Liver (tissue), 9 donors: ENCODE measurements around the gene TMEM126B. TPM values are rescaled to one million over a fixed set of nuclear protein-coding genes. Genes with fewer than 3 reads are reported as not detected.

Experiments
- DNase-seq: peaks from one replicate; pipeline ENCODE4 v3.0.0-alpha.2; 2017; ENCODE audit warnings: low spot score
- H3K27ac ChIP-seq, 2 donors: one replicate each; pipeline ENCODE4 v1.7.0; 2013; ENCODE audit warnings: inconsistent platforms in 2 of 2, low read length in 2 of 2, control low read depth in 1 of 2, low read depth in 1 of 2, mild to moderate bottlenecking in 1 of 2
- H3K27me3 ChIP-seq, 4 donors: one replicate each; pipeline versions ENCODE4 v1.6.1 to v1.7.0; 2013; ENCODE audit warnings: low read length in 3 of 4, inconsistent platforms in 1 of 4, mild to moderate bottlenecking in 1 of 4, moderate library complexity in 1 of 4; ENCODE audit not compliant: control insufficient read depth in 4 of 4, insufficient read depth in 4 of 4
- H3K36me3 ChIP-seq, 4 donors: one replicate each; pipeline versions ENCODE4 v1.6.1 to v1.7.0; 2013; ENCODE audit warnings: low read length in 3 of 4, mild to moderate bottlenecking in 3 of 4, low read depth in 1 of 4, moderate library complexity in 1 of 4; ENCODE audit not compliant: control insufficient read depth in 4 of 4, insufficient read depth in 3 of 4
- H3K4me1 ChIP-seq, 4 donors: one replicate each; pipeline versions ENCODE4 v1.6.1 to v1.7.0; 2013; ENCODE audit warnings: low read length in 3 of 4, mild to moderate bottlenecking in 3 of 4, moderate library complexity in 1 of 4; ENCODE audit not compliant: control insufficient read depth in 4 of 4, insufficient read depth in 4 of 4
- H3K4me3 ChIP-seq, 3 donors: one replicate each; pipeline versions ENCODE4 v1.6.1 to v1.7.0; 2013; ENCODE audit warnings: low read length in 3 of 3, control low read depth in 1 of 3, low read depth in 1 of 3, mild to moderate bottlenecking in 1 of 3
- H3K9ac ChIP-seq, 2 donors: one replicate each; pipeline ENCODE4 v1.7.0; 2013; ENCODE audit warnings: low read length in 2 of 2, mild to moderate bottlenecking in 2 of 2, moderate library complexity in 2 of 2, control low read depth in 1 of 2, low read depth in 1 of 2
- H3K9me3 ChIP-seq, 4 donors: one replicate each; pipeline versions ENCODE4 v1.6.1 to v1.7.0; 2013; ENCODE audit warnings: low read length in 3 of 4; ENCODE audit not compliant: control insufficient read depth in 4 of 4
- EGR1 ChIP-seq, 2 donors: IDR thresholded peaks; 2 replicates each; pipeline ENCODE4 v1.6.1; 2016 to 2018; ENCODE audit warnings: antibody characterized with exemption in 2 of 2, low read depth in 2 of 2
- FOXA1 ChIP-seq: IDR thresholded peaks from 2 replicates; pipeline ENCODE4 v1.6.1; 2016; ENCODE audit warnings: antibody characterized with exemption
- GABPA ChIP-seq, 2 donors: IDR thresholded peaks in 1 of 2; conservative IDR thresholded peaks in 1 of 2; 2 replicates each; pipeline ENCODE4 v1.6.1; 2016; ENCODE audit warnings: antibody characterized with exemption in 2 of 2, mild to moderate bottlenecking in 1 of 2, moderate library complexity in 1 of 2
- HNF4A ChIP-seq, 2 donors: conservative IDR thresholded peaks; 2 replicates each; pipeline ENCODE4 v1.6.1; 2016; ENCODE audit warnings: antibody characterized with exemption in 2 of 2, mild to moderate bottlenecking in 2 of 2
- RAD21 ChIP-seq, 2 donors: IDR thresholded peaks; 2 replicates each; pipeline ENCODE4 v1.6.1; 2016; ENCODE audit warnings: antibody characterized with exemption in 2 of 2, mild to moderate bottlenecking in 2 of 2
- WGBS: extraction: QIAGEN DNeasy Blood & Tissue Kit; methylation state at CpG from one replicate; pipeline ENCODE4 v1.1.7; 2013; 5-methylcytosine and 5-hydroxymethylcytosine counted together
- polyA plus RNA-seq, 2 donors: library from polyadenylated mRNA; stranded (reverse) in 1 of 2; unstranded in 1 of 2; fragments of 200-250 nt in 1 of 2; fragments of >200 nt in 1 of 2; fragmentation: Nextera tagmentation in 1 of 2; extraction: Ambion mirVana in 1 of 2; gene quantifications; one replicate each; pipeline versions ENCODE4 v1.2.1 to v1.2.3, GENCODE V29; 2013 to 2015
- total RNA-seq, 2 donors: library from RNA; depleted of rRNA; stranded (reverse); fragments of >200 nt; gene quantifications; one replicate each; pipeline ENCODE4 v1.2.3, GENCODE V29; 2014
- TF ChIP-seq, protein P1 (sequence below): IDR thresholded peaks from 2 replicates; pipeline ENCODE4 v1.6.1; 2016; ENCODE audit warnings: antibody characterized with exemption
- TF ChIP-seq, protein P2 (sequence below): fragments of 150-350 bp; IDR thresholded peaks from 2 replicates; pipeline ENCODE4 v1.5.1; 2017; ENCODE audit warnings: improper control_type of control experiment, low read depth, low read length; ENCODE audit not compliant: missing input control
- TF ChIP-seq, protein P3 (sequence below): IDR thresholded peaks from 2 replicates; pipeline ENCODE4 v1.6.1; 2016; ENCODE audit warnings: antibody characterized with exemption, mild to moderate bottlenecking
- donor health status: healthy.
- donor health status: healthy.
- donor health status: healthy.
- donor health status: healthy.
- donor health status: healthy.

TMEM126B gene
- total and polyA plus RNA-seq, 4 donors, result 20.0 to 32.3 (median 26.9) TPM

DNA sequence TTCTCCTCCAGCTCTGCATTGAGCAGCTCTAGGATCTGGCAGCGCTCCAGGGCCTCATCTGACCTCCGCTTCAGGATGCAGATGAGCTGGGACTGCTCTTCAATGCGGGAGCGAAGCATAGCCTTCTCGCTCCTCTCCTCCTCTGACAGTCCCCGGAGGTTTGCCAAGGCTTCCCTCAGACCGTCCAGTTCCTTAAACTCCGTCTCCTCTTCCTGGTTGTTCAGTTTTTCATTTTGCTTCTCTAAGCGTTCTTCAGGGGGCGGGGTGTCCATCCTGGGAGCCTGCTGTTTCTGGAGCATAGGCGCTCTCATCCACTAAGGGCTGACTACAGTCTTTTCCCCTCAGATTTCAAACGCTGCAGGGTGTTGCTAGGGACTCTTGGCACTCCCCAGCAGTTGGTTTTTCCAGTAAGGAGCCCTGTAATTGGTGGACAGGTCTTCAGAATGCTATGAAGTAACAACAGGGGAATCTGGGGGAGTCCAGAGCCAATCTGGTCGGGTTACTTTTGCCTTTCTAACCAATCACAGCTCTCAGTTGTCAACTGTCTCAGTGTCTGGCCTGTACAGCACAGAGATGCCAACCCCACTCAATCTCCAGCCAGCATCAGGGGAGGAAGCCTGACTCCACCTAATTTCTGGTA is 57.5 kb downstream of the TMEM126B start, which contains the start of gene CCDC89:
CCDC89 (minus strand) TSS at position 376 of the 640 bp plus-strand sequence; CDS start at position 311, 65 bp downstream.
- 76% methylated on average over 13 of the region's 13 CpGs for WGBS
- Histone ChIP-seq H3K27me3 (no peaks in the 10 kb centered on the region), H3K9me3 (no peaks in the 10 kb centered on the region), H3K9ac (peak within 1 kb of the TSS in 1 of 2 donors; percentile 13), H3K4me3 (no peak within 1 kb of the TSS), H3K27ac (peak within 1 kb of the TSS in 1 of 2 donors; percentile 16), H3K36me3 (peaks cover 0 to 2% (median 0%) of the 10 kb centered on the region in 4 donors), H3K4me1 (peaks cover 0 to 3% (median 1%) of the 10 kb centered on the region in 4 donors)
- TF ChIP-seq, protein P1, sequence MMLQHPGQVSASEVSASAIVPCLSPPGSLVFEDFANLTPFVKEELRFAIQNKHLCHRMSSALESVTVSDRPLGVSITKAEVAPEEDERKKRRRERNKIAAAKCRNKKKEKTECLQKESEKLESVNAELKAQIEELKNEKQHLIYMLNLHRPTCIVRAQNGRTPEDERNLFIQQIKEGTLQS, result no peak
- TF ChIP-seq FOXA1 (no peak), HNF4A (conservative IDR thresholded peaks at IDR 0.05) (no peak), GABPA (IDR thresholded peaks at IDR 0.05 in 1 of 2, conservative IDR thresholded peaks at IDR 0.05 in 1 of 2) (no peak), RAD21 (IDR thresholded peaks at IDR 0.05) (peak in 1 of 2 donors; percentile 8), EGR1 (IDR thresholded peaks at IDR 0.05; ENCODE audit: low read depth in 2 of 2) (no peak)
- TF ChIP-seq, protein P2, sequence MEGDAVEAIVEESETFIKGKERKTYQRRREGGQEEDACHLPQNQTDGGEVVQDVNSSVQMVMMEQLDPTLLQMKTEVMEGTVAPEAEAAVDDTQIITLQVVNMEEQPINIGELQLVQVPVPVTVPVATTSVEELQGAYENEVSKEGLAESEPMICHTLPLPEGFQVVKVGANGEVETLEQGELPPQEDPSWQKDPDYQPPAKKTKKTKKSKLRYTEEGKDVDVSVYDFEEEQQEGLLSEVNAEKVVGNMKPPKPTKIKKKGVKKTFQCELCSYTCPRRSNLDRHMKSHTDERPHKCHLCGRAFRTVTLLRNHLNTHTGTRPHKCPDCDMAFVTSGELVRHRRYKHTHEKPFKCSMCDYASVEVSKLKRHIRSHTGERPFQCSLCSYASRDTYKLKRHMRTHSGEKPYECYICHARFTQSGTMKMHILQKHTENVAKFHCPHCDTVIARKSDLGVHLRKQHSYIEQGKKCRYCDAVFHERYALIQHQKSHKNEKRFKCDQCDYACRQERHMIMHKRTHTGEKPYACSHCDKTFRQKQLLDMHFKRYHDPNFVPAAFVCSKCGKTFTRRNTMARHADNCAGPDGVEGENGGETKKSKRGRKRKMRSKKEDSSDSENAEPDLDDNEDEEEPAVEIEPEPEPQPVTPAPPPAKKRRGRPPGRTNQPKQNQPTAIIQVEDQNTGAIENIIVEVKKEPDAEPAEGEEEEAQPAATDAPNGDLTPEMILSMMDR, result no peak
- TF ChIP-seq, protein P3, sequence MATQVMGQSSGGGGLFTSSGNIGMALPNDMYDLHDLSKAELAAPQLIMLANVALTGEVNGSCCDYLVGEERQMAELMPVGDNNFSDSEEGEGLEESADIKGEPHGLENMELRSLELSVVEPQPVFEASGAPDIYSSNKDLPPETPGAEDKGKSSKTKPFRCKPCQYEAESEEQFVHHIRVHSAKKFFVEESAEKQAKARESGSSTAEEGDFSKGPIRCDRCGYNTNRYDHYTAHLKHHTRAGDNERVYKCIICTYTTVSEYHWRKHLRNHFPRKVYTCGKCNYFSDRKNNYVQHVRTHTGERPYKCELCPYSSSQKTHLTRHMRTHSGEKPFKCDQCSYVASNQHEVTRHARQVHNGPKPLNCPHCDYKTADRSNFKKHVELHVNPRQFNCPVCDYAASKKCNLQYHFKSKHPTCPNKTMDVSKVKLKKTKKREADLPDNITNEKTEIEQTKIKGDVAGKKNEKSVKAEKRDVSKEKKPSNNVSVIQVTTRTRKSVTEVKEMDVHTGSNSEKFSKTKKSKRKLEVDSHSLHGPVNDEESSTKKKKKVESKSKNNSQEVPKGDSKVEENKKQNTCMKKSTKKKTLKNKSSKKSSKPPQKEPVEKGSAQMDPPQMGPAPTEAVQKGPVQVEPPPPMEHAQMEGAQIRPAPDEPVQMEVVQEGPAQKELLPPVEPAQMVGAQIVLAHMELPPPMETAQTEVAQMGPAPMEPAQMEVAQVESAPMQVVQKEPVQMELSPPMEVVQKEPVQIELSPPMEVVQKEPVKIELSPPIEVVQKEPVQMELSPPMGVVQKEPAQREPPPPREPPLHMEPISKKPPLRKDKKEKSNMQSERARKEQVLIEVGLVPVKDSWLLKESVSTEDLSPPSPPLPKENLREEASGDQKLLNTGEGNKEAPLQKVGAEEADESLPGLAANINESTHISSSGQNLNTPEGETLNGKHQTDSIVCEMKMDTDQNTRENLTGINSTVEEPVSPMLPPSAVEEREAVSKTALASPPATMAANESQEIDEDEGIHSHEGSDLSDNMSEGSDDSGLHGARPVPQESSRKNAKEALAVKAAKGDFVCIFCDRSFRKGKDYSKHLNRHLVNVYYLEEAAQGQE, result no peak
- no peak for DNase-seq

Other genes starting within 250 kb of the TMEM126B start
- 1 to 10 TPM in 1 of 2 donors, under 1 TPM in 1; 0.37 to 5.5 TPM for gene DLG2, start 1.2 kb upstream of the TMEM126B start, total RNA-seq
- gene DLG2, start 1.2 kb upstream of the TMEM126B start, polyA plus RNA-seq, result under 1 TPM; 0.30 to 0.99 TPM
- gene TMEM126A, start 19.4 kb downstream of the TMEM126B start, total RNA-seq, result 10 to 100 TPM in 1 of 2 donors, 1 to 10 TPM in 1; 9.3 to 21.0 TPM
- gene TMEM126A, start 19.4 kb downstream of the TMEM126B start, polyA plus RNA-seq, result 10 to 100 TPM; 25.6 to 39.1 TPM
- gene CREBZF, start 36.5 kb downstream of the TMEM126B start, total RNA-seq, result 10 to 100 TPM; 28.2 to 50.0 TPM
- gene CREBZF, start 36.5 kb downstream of the TMEM126B start, polyA plus RNA-seq, result 10 to 100 TPM; 12.1 to 12.3 TPM
- gene CCDC89, start 57.6 kb downstream of the TMEM126B start, total RNA-seq, result 1 to 10 TPM in 1 of 2 donors, under 1 TPM in 1; 0.28 to 1.0 TPM
- gene CCDC89, start 57.6 kb downstream of the TMEM126B start, polyA plus RNA-seq, result under 1 TPM in 1 of 2 donors, not detected in 1; 0.17 TPM
- 10 to 100 TPM in 1 of 2 donors, 1 to 10 TPM in 1; 3.7 to 27.4 TPM for gene SYTL2, start 182.5 kb downstream of the TMEM126B start, total RNA-seq
- 1 to 10 TPM; 2.6 to 5.0 TPM for gene SYTL2, start 182.5 kb downstream of the TMEM126B start, polyA plus RNA-seq
- gene CCDC83, start 226.8 kb downstream of the TMEM126B start, total RNA-seq, result not detected
- gene CCDC83, start 226.8 kb downstream of the TMEM126B start, polyA plus RNA-seq, result not detected